ELF-1 (cell line): ENCODE measurements around the gene RASA3.
A peak's percentile ranks its signal among the peaks of the same experiment; 100 is the strongest.
"Not testable (repeated sequence)": the region's sequence is repeated elsewhere in the genome, so short reads cannot be mapped to it uniquely, and the experiment has no call there.

ENCODE experiments used
- DNase-seq: peaks from one replicate; pipeline ENCODE4 v3.0.0-alpha.2; 2016; ENCODE audit warnings: low read depth, low spot score

Gene RASA3

GRCh38 chr13:114142640-114143490, 10.4 kb upstream of the RASA3 start:
- peak; percentile 4 for DNase-seq

DNA sequence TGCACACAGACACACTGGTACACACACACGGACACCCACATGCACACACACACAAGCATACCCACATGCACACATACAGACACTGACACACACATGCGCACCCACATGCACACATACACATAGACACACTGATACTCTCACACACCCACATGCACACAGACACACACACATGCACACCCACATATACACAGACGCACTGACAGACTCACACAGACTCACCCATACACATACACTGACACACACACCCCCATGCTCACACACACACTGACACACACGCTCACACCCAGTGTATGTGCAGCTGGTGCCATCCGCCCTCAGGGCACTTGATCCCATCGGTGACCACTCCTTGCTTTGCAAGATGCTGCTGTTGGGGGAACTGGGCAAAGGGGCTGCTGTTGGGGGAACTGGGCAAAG, 9.7 kb upstream of the RASA3 start:
- no peak for DNase-seq

DNA sequence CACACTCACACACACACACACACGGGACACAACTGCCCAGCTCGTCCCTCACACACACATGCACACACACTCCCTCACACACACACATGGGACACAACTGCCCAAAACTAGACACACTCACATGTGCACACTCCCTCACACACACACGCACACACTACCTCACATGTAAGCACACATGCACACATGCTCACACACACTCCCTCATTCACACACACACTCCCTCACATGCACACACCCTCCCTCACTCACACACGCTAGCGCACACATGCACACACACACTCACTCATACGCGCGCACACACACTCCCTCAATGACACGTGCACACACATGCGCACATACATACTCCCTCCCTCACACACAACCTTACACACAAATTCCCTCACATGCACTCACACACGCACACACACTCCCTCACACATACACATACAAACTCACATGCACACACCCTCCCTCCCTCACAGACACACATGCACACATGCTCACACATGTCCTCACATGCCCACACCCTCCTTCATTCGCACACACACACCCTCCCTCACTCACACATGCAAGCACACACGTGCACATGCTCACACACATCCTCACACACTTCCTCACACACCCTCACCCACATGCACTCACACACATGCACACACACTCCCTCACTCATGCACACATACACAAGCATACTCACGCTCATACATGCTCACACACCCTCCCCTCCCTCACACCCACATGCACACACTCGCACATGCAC, 9.0 kb upstream of the RASA3 start:
- no peak for DNase-seq

- peak; percentile 3 for DNase-seq
Observed at GRCh38 chr13:114140906-114141250, 8.5 kb upstream of the RASA3 start.

DNA sequence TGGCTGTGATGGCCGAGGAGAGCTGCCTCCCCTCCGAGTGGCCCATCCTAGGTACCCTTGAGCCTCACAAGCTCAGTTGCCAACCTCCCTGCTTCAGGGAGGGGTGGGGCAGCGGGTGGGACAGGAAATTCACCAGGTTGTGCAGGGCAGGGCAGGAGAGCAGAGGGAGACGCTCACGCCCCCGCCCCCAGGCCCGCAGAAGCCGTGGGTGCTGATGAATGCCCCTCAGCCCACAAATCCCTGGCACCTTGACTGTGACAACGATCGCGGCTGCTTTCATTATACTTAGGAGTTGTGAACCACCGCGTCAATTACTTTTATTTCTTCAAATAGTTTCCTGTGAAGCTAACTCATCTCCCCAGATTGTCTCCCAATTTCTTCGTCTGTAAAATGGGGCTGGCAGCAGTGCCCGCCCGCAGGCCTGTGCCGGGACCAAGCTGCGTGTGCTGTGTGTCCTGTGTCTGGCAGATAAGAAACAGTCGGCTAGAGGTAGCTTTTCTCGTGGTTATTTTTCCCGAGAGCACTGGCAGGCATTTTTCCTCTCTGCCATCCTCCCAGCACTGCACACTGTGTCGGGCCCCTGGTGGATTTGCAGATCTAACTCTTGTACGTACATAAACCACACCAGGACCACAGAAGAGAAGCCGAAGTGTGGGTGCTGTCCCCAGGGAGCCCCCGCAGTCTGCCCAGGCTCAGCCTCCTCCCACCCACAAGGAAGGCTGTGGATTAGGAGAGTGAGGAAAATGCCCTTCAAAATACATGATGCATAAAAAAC, 7.9 kb upstream of the RASA3 start:
- DNase-seq: no peak

- no peak for DNase-seq
Observed at GRCh38 chr13:114136576-114136975, 4.2 kb upstream of the RASA3 start.

- no peak for DNase-seq
Observed at GRCh38 chr13:114135731-114136171, 3.3 kb upstream of the RASA3 start.

DNA sequence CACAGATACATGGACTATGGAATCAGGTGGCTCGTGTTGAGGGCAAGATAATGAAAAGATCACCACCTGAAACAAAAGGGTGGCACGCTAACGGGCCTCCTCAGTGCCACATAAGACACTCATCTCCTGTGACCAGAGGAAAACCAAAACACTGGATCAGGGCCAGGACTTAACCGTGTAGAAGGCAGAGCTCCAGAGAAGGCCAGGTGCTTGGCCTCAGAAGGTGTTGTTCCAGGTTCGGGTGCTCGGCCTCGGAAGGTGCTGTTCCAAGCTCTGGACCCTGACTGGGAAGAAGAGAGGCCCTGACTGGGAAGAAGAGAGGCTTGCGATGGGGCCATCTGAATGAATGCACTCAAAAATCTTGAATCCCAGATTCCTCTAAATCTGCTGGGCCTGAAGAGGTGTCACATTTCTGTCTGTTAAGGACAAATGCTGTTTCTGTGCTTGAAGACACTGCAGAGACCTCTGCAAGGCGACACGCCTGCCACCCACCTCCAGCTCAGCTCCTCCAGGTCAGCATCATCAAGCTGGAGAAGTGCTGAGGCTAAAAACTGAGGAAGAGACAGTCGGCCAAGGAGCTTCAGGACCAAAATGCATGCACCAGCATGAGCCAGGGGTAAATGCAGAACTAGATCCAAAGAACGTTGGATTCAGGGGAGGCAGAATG, 2.7 kb upstream of the RASA3 start:
- no peak for DNase-seq

DNA sequence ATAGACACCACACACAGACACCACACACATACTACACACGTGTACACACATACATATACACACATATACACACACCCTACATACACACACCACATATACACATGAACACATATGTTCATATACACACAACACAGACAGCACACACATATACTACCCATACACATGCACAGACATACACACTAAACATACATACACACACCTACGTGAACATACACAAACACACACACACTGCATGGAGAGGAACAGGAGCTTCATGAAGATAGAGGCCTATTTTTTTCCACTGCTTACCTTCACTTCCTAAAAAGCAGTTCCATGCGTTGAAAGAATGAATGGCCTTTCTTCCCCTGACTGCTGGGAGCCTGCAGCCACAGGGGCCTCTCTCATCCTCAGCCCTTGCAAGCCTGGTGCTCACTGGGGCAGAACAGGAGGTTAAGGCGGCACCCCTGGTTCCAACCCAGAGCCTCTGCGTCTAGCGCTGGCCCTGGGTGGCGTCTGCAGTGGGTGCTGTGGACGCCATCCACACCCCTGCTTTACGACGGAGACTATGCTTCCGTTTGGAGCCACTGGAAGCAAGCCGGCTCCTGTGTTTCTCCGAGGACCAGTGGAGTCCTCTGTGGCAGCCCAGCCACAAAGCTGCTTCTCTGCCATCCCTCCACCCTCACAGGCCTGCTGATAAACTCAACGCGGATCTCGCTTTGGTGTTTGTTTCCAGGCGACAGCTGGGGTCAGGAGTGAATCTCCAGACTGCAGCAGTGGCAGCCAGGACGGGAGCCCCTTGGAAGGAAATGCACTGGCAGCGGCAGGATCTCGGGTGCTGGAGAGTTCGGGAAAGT, 1.9 kb upstream of the RASA3 start:
- DNase-seq: no peak

DNA sequence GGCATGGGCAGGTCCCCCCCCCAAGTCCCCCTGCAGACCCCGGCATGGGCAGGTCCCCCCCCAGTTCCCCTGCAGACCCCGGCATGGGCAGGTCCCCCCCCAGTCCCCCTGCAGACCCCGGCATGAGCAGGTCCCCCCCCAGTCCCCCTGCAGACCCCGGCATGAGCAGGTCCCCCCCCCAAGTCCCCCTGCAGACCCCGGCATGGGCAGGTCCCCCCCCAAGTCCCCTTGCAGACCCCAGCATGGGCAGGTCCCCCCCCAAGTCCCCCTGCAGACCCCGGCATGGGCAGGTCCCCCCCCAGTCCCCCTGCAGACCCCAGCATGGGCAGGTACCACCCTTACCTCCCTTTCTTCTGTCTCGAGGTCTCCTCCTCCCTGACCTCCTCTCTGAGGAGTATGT, 1.1 kb upstream of the RASA3 start:
- DNase-seq: not testable (repeated sequence)

DNA sequence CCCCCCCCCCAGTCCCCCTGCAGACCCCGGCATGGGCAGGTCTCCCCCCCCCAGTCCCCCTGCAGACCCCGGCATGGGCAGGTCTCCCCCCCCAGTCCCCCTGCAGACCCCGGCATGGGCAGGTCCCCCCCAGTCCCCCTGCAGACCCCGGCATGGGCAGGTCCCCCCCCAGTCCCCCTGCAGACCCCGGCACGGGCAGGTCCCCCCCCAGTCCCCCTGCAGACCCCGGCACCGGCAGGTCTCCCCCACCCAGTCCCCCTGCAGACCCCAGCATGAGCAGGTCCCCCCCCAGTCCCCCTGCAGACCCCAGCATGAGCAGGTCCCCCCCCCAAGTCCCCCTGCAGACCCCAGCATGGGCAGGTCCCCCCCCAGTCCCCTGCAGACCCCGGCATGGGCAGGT, 703 bp upstream of the RASA3 start:
- DNase-seq: not testable (repeated sequence)

- DNase-seq: peak; percentile 25
Observed at GRCh38 chr13:114131583-114132418, 622 bp downstream of the RASA3 start.

GRCh38 chr13:114130837-114131582, 1.4 kb downstream of the RASA3 start:
- peak; percentile 84 for DNase-seq

GRCh38 chr13:114130131-114130836, 2.1 kb downstream of the RASA3 start:
- DNase-seq: peak; percentile 67

DNA sequence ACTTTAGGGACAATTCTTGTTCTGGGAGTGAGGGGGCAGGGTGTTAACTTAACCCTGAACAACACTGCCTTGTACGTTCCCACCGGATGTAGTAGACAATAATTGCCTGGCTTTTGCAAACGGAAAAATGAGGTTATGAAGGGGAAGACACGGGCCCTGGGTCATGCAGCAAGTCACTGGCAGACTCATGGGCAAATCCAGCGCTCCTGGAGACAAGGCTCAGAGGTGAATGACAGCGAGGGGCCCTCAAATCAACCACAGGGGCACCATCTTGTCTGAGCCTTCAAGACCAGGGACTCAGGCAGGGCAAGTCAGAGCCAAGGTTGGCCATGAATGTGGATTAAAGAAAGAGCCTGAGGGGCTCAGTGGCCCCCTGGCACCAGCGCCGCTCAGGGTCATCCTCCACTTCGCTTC, 2.8 kb downstream of the RASA3 start:
- no peak for DNase-seq

DNA sequence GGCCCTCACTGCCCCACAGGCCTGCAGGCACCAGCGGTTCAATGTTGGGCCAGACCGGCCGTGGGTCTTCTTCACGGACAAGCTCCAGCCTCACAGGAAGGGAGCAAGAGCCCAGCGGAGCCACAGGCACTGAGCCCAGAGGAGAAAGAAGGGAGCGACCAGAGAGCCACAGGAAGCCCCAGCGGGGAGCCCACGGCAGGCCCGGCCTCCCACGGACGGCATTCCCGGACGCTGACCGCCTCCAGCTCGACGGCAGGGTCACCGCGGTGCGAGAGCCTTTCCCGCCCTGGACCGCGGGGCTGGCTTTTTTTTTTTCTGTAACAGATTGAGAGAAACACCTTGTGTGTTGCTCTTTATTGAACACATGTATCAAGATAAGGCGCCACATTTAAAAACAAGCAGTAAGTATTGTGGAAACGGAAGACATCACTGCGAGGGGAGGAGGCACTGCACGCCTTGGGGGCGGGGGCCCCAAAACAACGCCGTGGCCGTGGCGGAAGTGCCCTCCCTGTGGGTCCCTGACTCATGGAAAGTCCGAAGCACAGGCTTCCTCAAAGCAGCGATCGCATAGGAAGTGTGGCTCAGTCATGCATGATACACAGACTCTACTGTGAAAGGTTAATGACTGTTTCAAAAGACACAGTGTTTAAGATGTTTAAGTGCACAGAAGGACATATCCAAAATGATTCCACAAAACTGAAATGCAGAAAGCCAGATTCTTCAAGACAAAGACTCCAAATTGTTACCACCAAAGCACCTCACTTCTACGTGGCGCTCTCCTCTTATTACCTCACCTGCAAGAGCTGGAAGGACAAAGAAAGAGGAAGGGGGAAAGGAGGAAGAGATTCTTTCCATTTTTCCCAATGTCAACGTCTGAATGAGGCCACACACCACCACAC, 3.5 kb downstream of the RASA3 start:
- DNase-seq: no peak

GRCh38 chr13:114128348-114128623, 4.1 kb downstream of the RASA3 start:
- DNase-seq: no peak
